ENCODE measurements around the gene HIPK2. TPM values are rescaled to one million over a fixed set of nuclear protein-coding genes. Genes with fewer than 3 reads are reported as not detected.

The HIPK2 gene
- total and polyA plus RNA-seq, 7 donors, result 2.4 to 15.7 (median 7.9) TPM

- WGBS, 2 donors, result 93 to 94% methylated on average over 4 of the region's 4 CpGs
- Histone ChIP-seq H3K4me3 (no peak overlapping the region), H3K9me3 (no peaks in the 10 kb centered on the region), H3K36me3 (no peaks in the 10 kb centered on the region), H3K27ac (no peak overlapping the region), H3K4me1 (peaks cover 0 to 29% (median 16%) of the 10 kb centered on the region in 4 donors), H3K27me3 (no peaks in the 10 kb centered on the region)
- TF ChIP-seq POLR2AphosphoS5 (IDR thresholded peaks at IDR 0.05), result no peak
- no peak for TF ChIP-seq POLR2A (IDR thresholded peaks at IDR 0.05)
- no peak for TF ChIP-seq CTCF (IDR thresholded peaks at IDR 0.05)
- TF ChIP-seq EP300 (IDR thresholded peaks at IDR 0.05), result no peak
- intact Hi-C loops (cut with DNase I), result no loop called here
- DNase-seq, result no peak
Observed at GRCh38 chr7:139681812-139682135, 96.0 kb downstream of the HIPK2 start.

- no peak for DNase-seq
- Histone ChIP-seq H3K27me3 (no peaks in the 10 kb centered on the region), H3K9me3 (no peaks in the 10 kb centered on the region), H3K4me3 (no peak overlapping the region), H3K4me1 (peaks cover 0 to 29% (median 16%) of the 10 kb centered on the region in 4 donors), H3K27ac (no peak overlapping the region), H3K36me3 (no peaks in the 10 kb centered on the region)
- intact Hi-C loops (cut with DNase I), result no loop called here
- TF ChIP-seq CTCF (IDR thresholded peaks at IDR 0.05), result no peak
- TF ChIP-seq EP300 (IDR thresholded peaks at IDR 0.05), result no peak
- TF ChIP-seq POLR2A (IDR thresholded peaks at IDR 0.05), result no peak
- TF ChIP-seq POLR2AphosphoS5 (IDR thresholded peaks at IDR 0.05), result no peak
- WGBS, 2 donors, result 89 to 97% methylated on average over 6 of the region's 6 CpGs
Observed at GRCh38 chr7:139681463-139681755, 96.4 kb downstream of the HIPK2 start.

- peak overlapping the region in 2 of 4 donors; percentile 47 to 66 for H3K27ac ChIP-seq
- intact Hi-C loops (cut with DNase I), result no loop called here
- no peak overlapping the region for H3K4me3 ChIP-seq
- no peaks in the 10 kb centered on the region for H3K36me3 ChIP-seq
- DNase-seq, result no peak
- WGBS, 2 donors, result 68 to 81% methylated on average over 11 of the region's 11 CpGs
- peaks cover 0 to 29% (median 16%) of the 10 kb centered on the region in 4 donors for H3K4me1 ChIP-seq
- no peaks in the 10 kb centered on the region for H3K9me3 ChIP-seq
- no peaks in the 10 kb centered on the region for H3K27me3 ChIP-seq
- peak in 1 of 4 donors; percentile 24 for TF ChIP-seq POLR2AphosphoS5 (IDR thresholded peaks at IDR 0.05)
- no peak for TF ChIP-seq EP300 (IDR thresholded peaks at IDR 0.05)
- no peak for TF ChIP-seq POLR2A (IDR thresholded peaks at IDR 0.05)
Observed at GRCh38 chr7:139680676-139681462, 96.9 kb downstream of the HIPK2 start.

- no peaks in the 10 kb centered on the region for H3K9me3 ChIP-seq
- intact Hi-C loops (cut with DNase I), result no loop called here
- TF ChIP-seq POLR2A (IDR thresholded peaks at IDR 0.05) (no peak), EP300 (IDR thresholded peaks at IDR 0.05) (no peak), CTCF (IDR thresholded peaks at IDR 0.05) (no peak), POLR2AphosphoS5 (IDR thresholded peaks at IDR 0.05) (no peak)
- H3K27me3 ChIP-seq, result no peaks in the 10 kb centered on the region
- H3K36me3 ChIP-seq, result no peaks in the 10 kb centered on the region
- DNase-seq, result no peak
- peak overlapping the region in 3 of 4 donors; percentile 13 to 66 (median 47) for H3K27ac ChIP-seq
- H3K4me1 ChIP-seq, result peaks cover 0 to 29% (median 16%) of the 10 kb centered on the region in 4 donors
- H3K4me3 ChIP-seq, result no peak overlapping the region
- 70 to 74% methylated on average over 13 of the region's 13 CpGs for WGBS, 2 donors
Observed at GRCh38 chr7:139679731-139680594, 97.8 kb downstream of the HIPK2 start.

GRCh38 chr7:139676390-139676789, 101.4 kb downstream of the HIPK2 start:
- Histone ChIP-seq H3K27ac (no peak overlapping the region), H3K36me3 (peaks cover 0 to 4% (median 0%) of the 10 kb centered on the region in 4 donors), H3K4me3 (no peak overlapping the region), H3K9me3 (no peaks in the 10 kb centered on the region), H3K27me3 (no peaks in the 10 kb centered on the region), H3K4me1 (peaks cover 0 to 20% (median 10%) of the 10 kb centered on the region in 4 donors)
- intact Hi-C loops (cut with DNase I), result no loop called here
- no peak for DNase-seq
- WGBS, 2 donors, result 95 to 98% methylated on average over 2 of the region's 2 CpGs
- no peak for TF ChIP-seq CTCF (IDR thresholded peaks at IDR 0.05)
- no peak for TF ChIP-seq POLR2A (IDR thresholded peaks at IDR 0.05)
- TF ChIP-seq POLR2AphosphoS5 (IDR thresholded peaks at IDR 0.05), result no peak
- TF ChIP-seq EP300 (IDR thresholded peaks at IDR 0.05), result no peak
